Natural killer cell (primary cell): ENCODE measurements around the gene GOLGA6A. TPM values are rescaled to one million over a fixed set of nuclear protein-coding genes. Genes with fewer than 3 reads are reported as not detected.

ENCODE experiments used
- ATAC-seq, 3 donors: fragments of 150-1000 bp in 2 of 3; fragments of 200-7000 bp in 1 of 3; cut with Tn5 transposase; 1 replicate in 1 of 3; 2 replicates in 2 of 3; pipeline ENCODE4 v1.10.0; 2021; ENCODE audit warnings: mild to moderate bottlenecking in 2 of 3, moderate library complexity in 2 of 3
- DNase-seq, 2 donors: peaks; one replicate each; pipeline versions ENCODE4 v3.0.0 to v3.0.0-alpha.2; 2013 to 2021; ENCODE audit warnings: mixed read lengths in 1 of 2
- H3K27ac ChIP-seq: one replicate; pipeline ENCODE4 v1.5.1; 2013; ENCODE audit warnings: mild to moderate bottlenecking, low read length
- H3K27me3 ChIP-seq: one replicate; pipeline ENCODE4 v1.6.1; 2013; ENCODE audit warnings: low read length; ENCODE audit not compliant: control insufficient read depth, insufficient read depth
- H3K36me3 ChIP-seq: one replicate; pipeline ENCODE4 v1.6.1; 2013; ENCODE audit warnings: low read length; ENCODE audit not compliant: control insufficient read depth, insufficient read depth
- H3K4me1 ChIP-seq: one replicate; pipeline ENCODE4 v1.6.1; 2013; ENCODE audit warnings: low read length; ENCODE audit not compliant: control insufficient read depth, insufficient read depth
- H3K4me3 ChIP-seq: one replicate; pipeline ENCODE4 v1.5.1; 2013; ENCODE audit warnings: low read length
- H3K9me3 ChIP-seq: one replicate; pipeline ENCODE4 v1.6.1; 2013; ENCODE audit warnings: low read length; ENCODE audit not compliant: control insufficient read depth, insufficient read depth
- H3K27ac Mint-ChIP-seq, 2 donors: one replicate each; pipeline ENCODE4 v1.8.0; 2022; ENCODE audit warnings: mild to moderate bottlenecking in 2 of 2, mixed read lengths in 2 of 2, moderate library complexity in 1 of 2
- H3K27me3 Mint-ChIP-seq, 2 donors: one replicate each; pipeline ENCODE4 v1.8.0; 2022; ENCODE audit warnings: low read depth in 2 of 2, mixed read lengths in 2 of 2
- H3K36me3 Mint-ChIP-seq: one replicate; pipeline ENCODE4 v1.8.0; 2022; ENCODE audit warnings: mixed read lengths
- H3K4me1 Mint-ChIP-seq, 2 donors: one replicate each; pipeline ENCODE4 v1.8.0; 2022; ENCODE audit warnings: mixed read lengths in 2 of 2
- H3K4me3 Mint-ChIP-seq: one replicate; pipeline ENCODE4 v1.8.0; 2022; ENCODE audit warnings: mild to moderate bottlenecking, moderate library complexity, mixed read lengths
- H3K9me3 Mint-ChIP-seq, 2 donors: one replicate each; pipeline ENCODE4 v1.8.0; 2022; ENCODE audit warnings: mixed read lengths in 2 of 2
- WGBS: methylation state at CpG from one replicate; pipeline ENCODE4 v1.1.7; 2013; ENCODE audit warnings: missing lambda C conversion rate; ENCODE audit not compliant: insufficient coverage; 5-methylcytosine and 5-hydroxymethylcytosine counted together
- intact Hi-C: fragments of 100-400 bp; cut with micrococcal nuclease; formaldehyde crosslinking; loops from one replicate; pipeline ENCODE4 v1.14.2; 2022
- total RNA-seq, 4 donors: library from RNA; stranded (reverse); fragments of 120-200 nt in 1 of 4; gene quantifications; one replicate each; pipeline versions ENCODE4 v1.2.3 to v1.2.4, GENCODE V29; 2013 to 2022
- TF ChIP-seq, protein P1 (sequence below): fragments of 200-600 bp; IDR thresholded peaks from one replicate; pipeline ENCODE4 v1.8.0; 2022; ENCODE audit warnings: antibody characterized with exemption

The GOLGA6A gene
- total RNA-seq, 3 donors from 2014 or later (not counting 1 experiment from before 2014, with no cell fraction given) = 0.16 to 0.82 TPM; not detected in 1

DNA sequence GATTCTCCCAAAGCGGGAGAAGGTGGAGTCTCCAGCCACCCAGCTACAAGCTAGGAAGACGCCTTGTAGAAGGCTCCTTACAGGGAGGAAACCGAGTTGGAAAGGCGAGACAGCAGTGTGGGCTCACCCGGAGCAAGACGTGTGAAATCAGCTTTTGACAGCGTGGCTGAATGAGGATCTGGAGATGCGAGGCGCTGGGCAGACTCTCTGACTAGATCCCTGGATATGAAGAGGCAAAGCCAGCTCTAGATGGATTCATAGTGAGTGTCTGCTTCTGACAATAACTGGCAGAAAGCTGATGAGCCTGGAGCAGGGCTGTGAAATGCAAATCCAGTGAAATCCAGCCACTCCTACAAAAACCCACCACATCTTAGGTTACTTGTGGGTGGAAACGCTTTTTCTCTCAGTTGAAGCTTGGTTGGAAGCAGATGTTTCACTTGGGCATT, 41.0 kb downstream of the GOLGA6A start:
- H3K4me3 Mint-ChIP-seq = no peak overlapping the region
- no peaks in the 10 kb centered on the region for H3K27me3 Mint-ChIP-seq
- H3K4me1 ChIP-seq = no peaks in the 10 kb centered on the region
- H3K27ac ChIP-seq = no peak overlapping the region
- no peaks in the 10 kb centered on the region for H3K9me3 Mint-ChIP-seq
- no peak overlapping the region for H3K4me3 ChIP-seq
- intact Hi-C loops = no loop called here
- DNase-seq (no peak), ATAC-seq (no peak)
- TF ChIP-seq, protein P1, sequence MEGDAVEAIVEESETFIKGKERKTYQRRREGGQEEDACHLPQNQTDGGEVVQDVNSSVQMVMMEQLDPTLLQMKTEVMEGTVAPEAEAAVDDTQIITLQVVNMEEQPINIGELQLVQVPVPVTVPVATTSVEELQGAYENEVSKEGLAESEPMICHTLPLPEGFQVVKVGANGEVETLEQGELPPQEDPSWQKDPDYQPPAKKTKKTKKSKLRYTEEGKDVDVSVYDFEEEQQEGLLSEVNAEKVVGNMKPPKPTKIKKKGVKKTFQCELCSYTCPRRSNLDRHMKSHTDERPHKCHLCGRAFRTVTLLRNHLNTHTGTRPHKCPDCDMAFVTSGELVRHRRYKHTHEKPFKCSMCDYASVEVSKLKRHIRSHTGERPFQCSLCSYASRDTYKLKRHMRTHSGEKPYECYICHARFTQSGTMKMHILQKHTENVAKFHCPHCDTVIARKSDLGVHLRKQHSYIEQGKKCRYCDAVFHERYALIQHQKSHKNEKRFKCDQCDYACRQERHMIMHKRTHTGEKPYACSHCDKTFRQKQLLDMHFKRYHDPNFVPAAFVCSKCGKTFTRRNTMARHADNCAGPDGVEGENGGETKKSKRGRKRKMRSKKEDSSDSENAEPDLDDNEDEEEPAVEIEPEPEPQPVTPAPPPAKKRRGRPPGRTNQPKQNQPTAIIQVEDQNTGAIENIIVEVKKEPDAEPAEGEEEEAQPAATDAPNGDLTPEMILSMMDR = no peak
- H3K9me3 ChIP-seq = no peaks in the 10 kb centered on the region
- peak overlapping the region in 1 of 2 donors; percentile 21 for H3K27ac Mint-ChIP-seq
- H3K27me3 ChIP-seq = no peaks in the 10 kb centered on the region
- no peaks in the 10 kb centered on the region for H3K36me3 Mint-ChIP-seq
- 95% methylated on average over 10 of the region's 10 CpGs for WGBS
- H3K4me1 Mint-ChIP-seq = peaks cover 0 to 11% of the 10 kb centered on the region in 2 donors
- H3K36me3 ChIP-seq = peaks cover 29% of the 10 kb centered on the region

DNA sequence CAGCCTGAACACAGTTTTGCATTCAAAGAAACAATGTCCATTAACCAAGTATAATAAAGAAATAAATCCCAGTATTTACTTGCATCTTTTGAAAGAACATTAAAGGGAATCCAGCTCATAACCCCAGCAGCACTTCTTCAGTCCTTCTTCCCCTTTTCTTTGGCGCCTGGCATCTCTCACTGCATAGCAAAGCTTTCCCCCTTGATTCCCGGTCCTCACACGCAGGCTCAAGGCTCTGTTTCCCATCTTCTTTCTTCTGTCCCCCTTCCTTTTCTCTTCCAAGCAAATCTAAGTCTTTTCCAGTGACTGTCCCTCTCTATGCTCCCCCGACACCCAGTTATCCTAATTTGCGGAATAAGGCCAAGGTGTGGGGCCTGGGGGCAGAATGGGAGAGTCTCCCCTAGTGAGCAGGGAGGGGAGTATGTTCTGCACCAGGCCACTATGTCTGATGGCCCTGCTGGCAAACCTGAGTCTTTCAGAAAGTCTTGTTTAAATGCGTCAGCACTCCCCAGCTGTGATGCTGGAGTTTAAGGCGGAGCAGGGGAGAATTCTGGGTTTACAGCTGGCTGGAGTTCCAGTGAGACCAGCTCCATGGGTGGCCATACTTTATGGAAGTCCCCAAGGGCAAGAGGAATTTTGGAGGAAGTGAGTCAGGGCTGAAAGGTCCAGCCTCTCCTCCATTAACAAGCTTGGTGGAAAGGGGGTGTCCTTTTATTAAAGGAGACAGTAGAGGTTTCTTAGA, 42.1 kb downstream of the GOLGA6A start:
- no peaks in the 10 kb centered on the region for H3K4me1 ChIP-seq
- H3K9me3 ChIP-seq = no peaks in the 10 kb centered on the region
- over 99% methylated on average over 7 of the region's 7 CpGs for WGBS
- no peaks in the 10 kb centered on the region for H3K36me3 Mint-ChIP-seq
- H3K27ac ChIP-seq = no peak overlapping the region
- H3K4me3 ChIP-seq = no peak overlapping the region
- intact Hi-C loops = no loop called here
- H3K27me3 Mint-ChIP-seq = no peaks in the 10 kb centered on the region
- TF ChIP-seq, protein P1 = no peak
- H3K4me1 Mint-ChIP-seq = peaks cover 0 to 7% of the 10 kb centered on the region in 2 donors
- peaks cover 37% of the 10 kb centered on the region for H3K36me3 ChIP-seq
- no peaks in the 10 kb centered on the region for H3K27me3 ChIP-seq
- peak overlapping the region in 1 of 2 donors; percentile 21 for H3K27ac Mint-ChIP-seq
- no peaks in the 10 kb centered on the region for H3K9me3 Mint-ChIP-seq
- DNase-seq (no peak), ATAC-seq (no peak)
- no peak overlapping the region for H3K4me3 Mint-ChIP-seq

DNA sequence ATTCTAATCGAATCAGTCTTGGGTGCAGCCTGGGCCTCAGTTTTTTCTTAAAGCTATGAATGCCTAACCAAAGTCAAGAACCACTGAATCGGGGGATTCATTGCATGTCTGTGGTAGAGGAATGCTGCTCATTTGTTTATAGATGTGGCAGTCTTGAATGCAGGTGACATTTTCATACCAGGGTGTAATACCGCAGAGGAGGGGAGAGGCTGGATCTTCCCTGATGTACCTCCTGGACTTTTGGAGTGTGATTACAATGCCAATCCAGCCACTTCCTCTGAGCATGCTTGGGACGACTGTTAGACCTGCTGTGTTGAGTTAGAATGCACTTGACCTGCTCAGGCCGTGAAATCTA, 42.7 kb downstream of the GOLGA6A start:
- Mint-ChIP-seq H3K36me3 (no peaks in the 10 kb centered on the region), H3K4me1 (peaks cover 0 to 7% of the 10 kb centered on the region in 2 donors), H3K9me3 (no peaks in the 10 kb centered on the region), H3K4me3 (no peak overlapping the region), H3K27me3 (no peaks in the 10 kb centered on the region), H3K27ac (no peak overlapping the region)
- Histone ChIP-seq H3K27ac (no peak overlapping the region), H3K27me3 (no peaks in the 10 kb centered on the region), H3K36me3 (peaks cover 44% of the 10 kb centered on the region), H3K4me3 (no peak overlapping the region), H3K9me3 (no peaks in the 10 kb centered on the region), H3K4me1 (no peaks in the 10 kb centered on the region)
- WGBS = 95% methylated on average over 5 of the region's 5 CpGs
- ATAC-seq (no peak), DNase-seq (no peak)
- intact Hi-C loops = no loop called here
- TF ChIP-seq, protein P1 = no peak
